HG03108 (cell line): Measurements from ENCODE around the gene SLC5A10.

ENCODE experiments used
- ATAC-seq: cut with Tn5 transposase; IDR thresholded peaks from one replicate; pipeline ENCODE4 v1.9.1; 2021; ENCODE audit warnings: moderate library complexity; ENCODE audit not compliant: unreplicated experiment

The SLC5A10 gene

GRCh38 chr17:18963126-18964017 is 11.4 kb downstream of the SLC5A10 start:
- ATAC-seq = no peak

- ATAC-seq = no peak
These were observed 12.0 kb downstream of the SLC5A10 start for GRCh38 chr17:18964018-18964351.

GRCh38 chr17:18964550-18964949 is 12.6 kb downstream of the SLC5A10 start:
- ATAC-seq = no peak

- ATAC-seq = no peak
These were observed 13.7 kb downstream of the SLC5A10 start for GRCh38 chr17:18965530-18966236.

GRCh38 chr17:18966831-18967624 is 15.1 kb downstream of the SLC5A10 start:
- ATAC-seq = no peak

GRCh38 chr17:18967916-18968315 is 16.0 kb downstream of the SLC5A10 start:
- ATAC-seq = no peak

- ATAC-seq = no peak
These were observed 16.4 kb downstream of the SLC5A10 start for GRCh38 chr17:18968345-18968744.

GRCh38 chr17:18968945-18969887 is 17.3 kb downstream of the SLC5A10 start:
- no peak for ATAC-seq

GRCh38 chr17:18970582-18971480 is 18.9 kb downstream of the SLC5A10 start:
- ATAC-seq = no peak

GRCh38 chr17:18971801-18972200 is 19.8 kb downstream of the SLC5A10 start:
- no peak for ATAC-seq

- no peak for ATAC-seq
These were observed 22.6 kb downstream of the SLC5A10 start for GRCh38 chr17:18974407-18975149.

- ATAC-seq = no peak
These were observed 23.6 kb downstream of the SLC5A10 start for GRCh38 chr17:18975597-18975996.

GRCh38 chr17:18976201-18976600 is 24.2 kb downstream of the SLC5A10 start:
- no peak for ATAC-seq

GRCh38 chr17:18977021-18977420 is 25.1 kb downstream of the SLC5A10 start:
- no peak for ATAC-seq

- no peak for ATAC-seq
These were observed 25.7 kb downstream of the SLC5A10 start for GRCh38 chr17:18977646-18978045.

- no peak for ATAC-seq
These were observed 26.1 kb downstream of the SLC5A10 start for GRCh38 chr17:18978050-18978449.

- ATAC-seq = no peak
These were observed 26.7 kb downstream of the SLC5A10 start for GRCh38 chr17:18978655-18979054.

- no peak for ATAC-seq
These were observed 28.8 kb downstream of the SLC5A10 start for GRCh38 chr17:18980682-18981334.
